Epithelial cell of proximal tubule (primary cell): ENCODE measurements around the gene SAP25. TPM values are rescaled to one million over a fixed set of nuclear protein-coding genes. Genes with fewer than 3 reads are reported as not detected.

Experiments
- DNase-seq: peaks from one replicate; pipeline ENCODE4 v3.0.0-alpha.2; 2011; ENCODE audit warnings: low read depth
- H3K4me3 ChIP-seq: 2 replicates; pipeline ENCODE4 v1.5.1; 2011; ENCODE audit warnings: low read depth, mild to moderate bottlenecking, low read length
- total RNA-seq: library from RNA; depleted of rRNA; stranded (reverse); fragments of >200 nt; gene quantifications from 2 replicates; pipeline ENCODE4 v1.2.3, GENCODE V29; 2015
- TF ChIP-seq, protein P1 (sequence below): conservative IDR thresholded peaks from 2 replicates; pipeline ENCODE4 v1.5.1; 2012; ENCODE audit warnings: low read depth, mild to moderate bottlenecking, low read length

Gene SAP25
- total RNA-seq, 1 donor from 2014 or later = 1.7 TPM

DNA sequence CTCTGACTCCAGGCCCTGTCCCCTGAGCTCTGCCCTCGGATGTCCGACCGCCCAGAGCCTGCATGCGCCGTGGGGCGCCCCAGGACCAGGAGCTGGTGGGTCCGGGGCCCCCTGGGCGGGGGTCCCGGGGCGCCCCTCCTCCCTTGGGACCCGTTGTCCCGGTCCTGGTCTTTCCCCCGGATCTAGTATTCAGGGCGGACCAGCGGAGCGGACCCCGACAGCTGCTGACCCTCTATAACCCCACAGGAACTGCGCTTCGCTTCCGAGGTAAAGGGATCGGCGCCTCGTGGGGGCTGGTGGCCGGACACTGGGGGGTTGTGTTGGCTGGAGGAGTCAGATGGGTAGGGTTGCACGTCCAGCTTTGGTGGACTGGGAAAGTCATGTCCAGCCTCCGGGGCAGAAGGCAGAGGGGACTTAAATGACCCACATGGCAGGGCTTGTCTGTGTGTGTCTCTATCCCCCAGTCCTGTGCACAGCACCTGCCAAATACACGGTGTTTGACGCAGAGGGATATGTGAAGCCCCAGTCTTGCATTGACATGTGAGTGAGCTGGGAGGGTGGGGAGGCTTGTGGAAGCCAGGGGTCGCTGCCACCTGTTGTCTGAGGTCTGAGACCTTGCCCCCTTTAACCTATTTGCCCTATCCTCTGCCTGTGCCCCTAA is 39.2 kb upstream of the SAP25 start:
- peak overlapping the region; percentile 98 for H3K4me3 ChIP-seq
- TF ChIP-seq, protein P1, sequence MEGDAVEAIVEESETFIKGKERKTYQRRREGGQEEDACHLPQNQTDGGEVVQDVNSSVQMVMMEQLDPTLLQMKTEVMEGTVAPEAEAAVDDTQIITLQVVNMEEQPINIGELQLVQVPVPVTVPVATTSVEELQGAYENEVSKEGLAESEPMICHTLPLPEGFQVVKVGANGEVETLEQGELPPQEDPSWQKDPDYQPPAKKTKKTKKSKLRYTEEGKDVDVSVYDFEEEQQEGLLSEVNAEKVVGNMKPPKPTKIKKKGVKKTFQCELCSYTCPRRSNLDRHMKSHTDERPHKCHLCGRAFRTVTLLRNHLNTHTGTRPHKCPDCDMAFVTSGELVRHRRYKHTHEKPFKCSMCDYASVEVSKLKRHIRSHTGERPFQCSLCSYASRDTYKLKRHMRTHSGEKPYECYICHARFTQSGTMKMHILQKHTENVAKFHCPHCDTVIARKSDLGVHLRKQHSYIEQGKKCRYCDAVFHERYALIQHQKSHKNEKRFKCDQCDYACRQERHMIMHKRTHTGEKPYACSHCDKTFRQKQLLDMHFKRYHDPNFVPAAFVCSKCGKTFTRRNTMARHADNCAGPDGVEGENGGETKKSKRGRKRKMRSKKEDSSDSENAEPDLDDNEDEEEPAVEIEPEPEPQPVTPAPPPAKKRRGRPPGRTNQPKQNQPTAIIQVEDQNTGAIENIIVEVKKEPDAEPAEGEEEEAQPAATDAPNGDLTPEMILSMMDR = peak; percentile 29
- DNase-seq = no peak

DNA sequence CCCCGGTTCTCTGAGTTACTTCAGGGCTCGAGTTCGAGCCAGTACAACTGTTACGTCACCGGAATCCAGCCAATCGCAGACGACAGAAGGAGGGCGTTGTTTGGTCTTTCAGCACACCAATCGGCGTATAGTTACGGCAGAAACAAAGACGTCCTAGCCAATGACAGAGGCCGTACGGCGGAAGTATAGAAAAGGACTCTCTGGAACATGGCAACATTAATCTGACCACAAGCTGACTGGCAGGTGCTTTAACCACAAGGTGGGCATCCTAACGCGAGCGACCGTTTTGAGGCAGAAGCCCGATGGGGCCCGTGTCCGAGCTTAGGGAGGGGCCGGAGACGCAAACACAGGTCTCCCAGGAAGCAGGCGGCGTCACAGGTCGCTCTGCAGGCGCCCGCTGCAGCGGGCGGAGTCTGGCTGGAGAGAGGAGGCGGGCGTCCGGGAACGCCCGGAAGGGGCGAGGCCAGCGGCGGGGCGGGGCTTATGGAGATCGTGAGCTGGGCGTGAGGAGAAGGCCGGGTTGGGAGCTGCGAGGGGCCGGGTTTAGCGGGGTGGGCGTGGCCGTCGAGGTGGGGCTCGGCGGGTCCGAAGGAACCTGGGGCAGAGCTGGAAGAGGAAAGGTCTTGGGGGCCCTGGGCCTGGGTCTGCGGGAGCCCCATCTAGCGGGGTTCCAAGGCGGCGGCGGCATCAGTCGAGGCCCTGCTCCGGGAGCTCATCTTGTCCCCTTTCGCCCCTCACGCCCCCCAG is 38.5 kb upstream of the SAP25 start, which contains the start of gene MOSPD3:
MOSPD3 (plus strand) TSS at position 558 of the 747 bp plus-strand sequence. CDS start 252 bp downstream, outside the sequence.
- DNase-seq = peak; percentile 96
- H3K4me3 ChIP-seq = peak within 1 kb of the TSS; percentile 98

DNA sequence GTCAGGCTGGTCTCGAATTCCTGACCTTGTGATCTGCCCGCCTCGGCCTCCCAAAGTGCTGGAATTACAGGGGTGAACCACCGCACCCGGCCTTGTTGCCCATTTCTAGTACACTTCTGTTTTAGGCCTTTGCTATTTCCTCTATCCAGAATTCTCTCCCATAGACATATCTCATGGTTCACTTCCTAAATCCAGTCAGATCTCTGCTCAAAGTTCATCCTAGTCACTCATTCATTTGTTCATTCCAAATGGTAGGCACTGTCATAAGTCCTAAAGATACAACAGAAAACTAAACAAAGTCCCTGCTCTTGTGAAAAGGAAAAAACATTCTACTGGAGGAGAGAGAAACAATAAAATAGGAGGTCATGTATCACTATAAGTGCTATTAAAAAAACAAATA is 36.3 kb upstream of the SAP25 start:
- DNase-seq = no peak
- TF ChIP-seq, protein P1 = no peak
- H3K4me3 ChIP-seq = no peak overlapping the region

More for the DNA sequence above, 38.5 kb upstream of the SAP25 start, which contains the start of gene MOSPD3:
- TF ChIP-seq, protein P1 = no peak

DNA sequence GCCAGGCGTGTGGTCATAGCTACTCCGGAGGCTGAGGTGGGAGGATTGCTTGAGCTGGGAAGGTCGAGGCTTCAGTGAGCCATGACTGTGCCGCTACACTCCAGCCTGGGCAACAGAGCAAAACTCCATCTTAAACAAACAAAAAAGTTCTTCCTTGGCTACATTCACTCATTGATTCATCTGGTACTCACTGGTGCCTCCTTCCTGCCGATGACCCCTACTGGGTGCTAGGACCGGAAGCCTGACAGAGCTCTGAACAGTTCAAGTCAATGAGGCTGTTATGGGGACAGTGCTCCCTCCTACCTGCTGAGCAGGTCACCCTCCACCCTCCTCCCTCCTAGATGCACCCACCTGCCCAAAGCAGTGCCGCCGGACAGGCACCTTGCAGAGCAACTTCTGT is 33.4 kb upstream of the SAP25 start:
- H3K4me3 ChIP-seq = no peak overlapping the region
- DNase-seq = no peak
- TF ChIP-seq, protein P1 = no peak

DNA sequence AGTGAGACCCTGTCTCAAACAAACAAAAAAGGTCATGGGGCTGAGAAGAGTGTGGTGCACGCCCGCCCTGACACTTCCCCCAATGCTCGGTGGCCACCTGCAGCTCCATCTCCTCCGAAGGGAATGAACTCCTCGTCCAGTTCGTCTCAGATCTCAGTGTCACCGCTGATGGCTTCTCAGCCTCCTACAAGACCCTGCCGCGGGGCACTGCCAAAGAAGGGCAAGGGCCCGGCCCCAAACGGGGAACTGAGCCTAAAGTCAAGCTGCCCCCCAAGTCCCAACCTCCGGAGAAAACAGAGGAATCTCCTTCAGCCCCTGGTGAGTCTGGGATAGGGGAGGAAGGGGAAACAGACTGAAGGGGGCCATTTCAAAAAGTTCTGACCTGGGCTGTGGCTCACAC is 32.6 kb upstream of the SAP25 start:
- TF ChIP-seq, protein P1 = no peak
- no peak for DNase-seq
- H3K4me3 ChIP-seq = no peak overlapping the region

DNA sequence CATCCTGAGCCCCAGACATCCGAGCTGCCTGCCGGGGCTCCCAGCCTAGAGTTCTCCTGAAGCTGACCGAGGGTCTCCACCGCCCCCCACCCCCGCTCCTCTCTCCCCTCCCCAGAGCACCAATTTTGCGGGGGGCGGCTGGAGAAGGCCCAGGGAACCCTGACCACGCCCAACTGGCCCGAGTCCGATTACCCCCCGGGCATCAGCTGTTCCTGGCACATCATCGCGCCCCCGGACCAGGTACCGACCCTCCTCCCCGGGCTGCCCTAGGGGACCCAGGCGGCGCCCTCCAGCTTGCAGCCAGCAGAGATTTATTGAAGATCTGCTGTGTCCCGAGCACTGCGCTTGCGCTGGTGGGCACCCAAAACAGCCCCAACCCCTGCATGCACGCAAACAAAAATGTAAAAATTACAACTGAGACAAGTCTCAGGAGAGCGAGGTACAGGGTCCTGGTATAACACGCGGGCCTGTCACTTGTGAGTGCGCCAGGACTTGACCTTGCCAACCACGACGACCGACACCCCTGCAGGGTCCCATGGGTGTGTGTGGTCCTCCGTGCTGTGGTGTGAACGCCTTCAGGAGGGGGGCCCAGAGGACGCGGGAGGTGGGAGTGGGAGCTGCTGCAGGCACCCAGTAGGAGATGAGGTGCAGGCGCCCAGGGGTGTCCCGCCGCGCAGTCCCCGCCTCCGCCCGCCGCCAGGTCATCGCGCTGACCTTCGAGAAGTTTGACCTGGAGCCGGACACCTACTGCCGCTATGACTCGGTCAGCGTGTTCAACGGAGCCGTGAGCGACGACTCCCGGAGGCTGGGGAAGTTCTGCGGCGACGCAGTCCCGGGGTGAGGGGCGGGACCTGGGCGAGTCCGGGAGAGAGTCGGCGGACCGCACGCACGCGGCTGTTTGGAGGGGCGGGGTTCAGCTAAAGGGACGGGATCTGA is 31.5 kb upstream of the SAP25 start:
- peak overlapping the region; percentile 84 for H3K4me3 ChIP-seq
- TF ChIP-seq, protein P1 = no peak
- no peak for DNase-seq
